GM21737 (cell line): Measurements from ENCODE around the gene CYP2A7.
"Not testable (repeated sequence)": the region's sequence is repeated elsewhere in the genome, so short reads cannot be mapped to it uniquely, and the experiment has no call there.

Experiments used
- ATAC-seq: cut with Tn5 transposase; IDR thresholded peaks from one replicate; pipeline ENCODE4 v1.9.1; 2021; ENCODE audit warnings: mild to moderate bottlenecking, moderate library complexity; ENCODE audit not compliant: unreplicated experiment

The CYP2A7 gene, protein sequence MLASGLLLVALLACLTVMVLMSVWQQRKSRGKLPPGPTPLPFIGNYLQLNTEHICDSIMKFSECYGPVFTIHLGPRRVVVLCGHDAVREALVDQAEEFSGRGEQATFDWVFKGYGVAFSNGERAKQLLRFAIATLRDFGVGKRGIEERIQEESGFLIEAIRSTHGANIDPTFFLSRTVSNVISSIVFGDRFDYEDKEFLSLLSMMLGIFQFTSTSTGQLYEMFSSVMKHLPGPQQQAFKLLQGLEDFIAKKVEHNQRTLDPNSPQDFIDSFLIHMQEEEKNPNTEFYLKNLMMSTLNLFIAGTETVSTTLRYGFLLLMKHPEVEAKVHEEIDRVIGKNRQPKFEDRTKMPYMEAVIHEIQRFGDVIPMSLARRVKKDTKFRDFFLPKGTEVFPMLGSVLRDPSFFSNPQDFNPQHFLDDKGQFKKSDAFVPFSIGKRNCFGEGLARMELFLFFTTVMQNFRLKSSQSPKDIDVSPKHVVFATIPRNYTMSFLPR

DNA sequence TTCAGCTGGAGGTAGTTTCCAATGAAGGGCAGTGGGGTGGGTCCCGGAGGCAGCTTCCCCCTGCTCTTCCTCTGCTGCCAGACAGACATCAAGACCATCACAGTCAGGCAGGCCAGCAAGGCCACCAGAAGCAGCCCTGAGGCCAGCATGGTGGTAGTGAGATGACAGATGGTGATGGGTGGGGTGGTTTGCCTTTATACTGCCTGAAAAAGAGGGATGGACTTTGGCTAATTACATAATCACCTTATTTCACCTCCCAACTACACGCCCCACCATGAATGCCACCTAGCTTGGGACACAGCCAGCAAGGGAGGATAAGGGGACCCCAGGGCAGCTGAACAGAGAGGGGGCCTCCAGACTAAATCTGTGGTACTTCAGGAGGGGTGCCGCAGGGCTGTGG lies at the start of gene CYP2A7:
CYP2A7 (minus strand) TSS at position 170 of the 400 bp plus-strand sequence; CDS start at position 149, 21 bp downstream.
- not testable (repeated sequence) for ATAC-seq

DNA sequence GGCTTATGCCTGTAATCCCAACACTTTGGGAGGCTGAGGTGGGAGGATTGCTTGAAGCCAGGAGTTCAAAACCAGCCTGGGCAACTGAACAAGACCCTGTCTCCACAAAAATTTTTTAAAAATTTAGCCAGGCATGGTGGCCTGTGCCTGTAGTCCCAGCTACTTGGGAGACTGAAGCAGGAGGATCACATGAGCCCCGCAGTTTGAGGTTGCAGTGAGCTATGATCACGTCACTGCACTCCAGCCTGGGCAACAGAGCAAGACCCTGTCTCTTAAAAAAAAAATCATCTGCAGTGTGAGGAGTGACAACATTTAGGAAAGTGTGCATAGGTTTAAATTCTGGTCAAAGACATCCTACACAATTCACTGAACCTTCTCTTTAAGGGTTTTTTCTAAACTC lies 48.8 kb upstream of the CYP2A7 start:
- ATAC-seq = not testable (repeated sequence)

DNA sequence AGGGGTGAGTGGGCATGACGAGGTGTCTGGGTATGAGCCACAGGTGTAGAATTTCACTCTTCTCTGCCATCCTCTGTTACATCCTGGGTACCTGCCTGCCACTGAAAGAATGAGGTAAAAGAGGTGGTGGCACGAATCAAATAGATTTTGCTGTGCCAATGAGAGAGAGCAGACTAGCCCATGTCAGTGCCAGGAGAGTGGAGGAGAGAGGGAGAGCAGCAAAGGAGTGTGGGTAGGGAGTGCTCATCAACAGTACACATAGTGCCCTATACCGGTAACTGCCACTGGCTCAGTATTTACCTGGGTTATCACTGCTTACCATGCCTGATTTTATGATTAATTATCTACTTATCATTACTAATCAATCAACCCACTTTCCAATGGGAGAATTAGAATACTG lies 47.9 kb upstream of the CYP2A7 start:
- ATAC-seq = not testable (repeated sequence)

DNA sequence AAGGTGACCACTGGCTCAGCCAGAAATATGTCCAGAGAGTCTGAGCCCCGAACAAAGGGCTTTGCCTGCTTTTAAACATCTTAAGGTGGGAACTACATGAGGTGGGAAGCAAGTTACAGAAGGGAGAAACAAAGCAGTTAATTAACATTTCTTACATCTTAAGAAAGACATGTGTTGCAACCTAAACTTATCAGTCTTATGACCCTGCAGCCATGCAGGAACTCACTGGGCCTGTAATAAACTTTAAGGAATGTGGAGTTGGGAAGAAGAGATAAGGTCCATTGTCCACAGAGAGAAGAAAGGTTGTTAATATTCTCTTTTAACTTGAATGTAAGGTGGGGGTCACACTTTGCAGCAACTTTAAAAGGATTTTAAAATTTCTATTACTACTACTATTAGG lies 46.8 kb upstream of the CYP2A7 start:
- no peak for ATAC-seq

DNA sequence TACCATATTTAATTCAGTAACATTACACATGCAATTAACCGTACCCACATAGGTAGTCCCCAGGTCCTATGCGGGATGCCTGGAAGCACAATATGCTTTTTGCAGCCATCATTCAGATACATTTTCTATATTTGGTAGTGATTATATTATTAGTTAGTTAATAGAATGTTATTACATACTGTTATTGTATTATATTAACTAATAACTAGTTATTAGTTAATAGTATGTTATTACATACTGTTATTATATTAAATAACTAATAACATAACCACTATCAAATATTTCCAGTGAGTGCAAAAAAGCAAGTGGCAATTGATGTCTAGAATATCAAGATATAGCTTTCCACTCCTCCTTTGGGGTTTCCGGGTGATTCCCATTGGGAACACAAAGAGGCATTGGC lies 45.5 kb upstream of the CYP2A7 start:
- ATAC-seq = no peak

DNA sequence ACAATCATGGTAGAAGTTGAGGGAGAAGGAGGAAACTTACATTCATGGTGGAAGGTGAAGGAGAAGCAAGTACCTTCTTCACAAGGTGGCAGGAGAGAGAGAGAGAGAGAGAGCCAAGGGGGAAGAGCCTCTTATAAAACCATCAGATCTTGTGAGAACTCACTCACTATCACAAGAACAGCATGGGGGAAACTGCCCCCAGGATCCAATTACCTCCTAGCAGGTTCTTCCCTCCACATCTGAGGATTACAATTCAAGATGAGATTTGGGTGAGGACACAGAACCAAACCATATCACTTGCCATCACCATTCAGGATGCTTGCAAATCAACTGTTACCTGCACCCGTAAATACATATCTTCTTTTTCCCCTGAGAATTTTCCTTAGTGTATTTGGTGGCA lies 44.2 kb upstream of the CYP2A7 start:
- ATAC-seq = not testable (repeated sequence)

DNA sequence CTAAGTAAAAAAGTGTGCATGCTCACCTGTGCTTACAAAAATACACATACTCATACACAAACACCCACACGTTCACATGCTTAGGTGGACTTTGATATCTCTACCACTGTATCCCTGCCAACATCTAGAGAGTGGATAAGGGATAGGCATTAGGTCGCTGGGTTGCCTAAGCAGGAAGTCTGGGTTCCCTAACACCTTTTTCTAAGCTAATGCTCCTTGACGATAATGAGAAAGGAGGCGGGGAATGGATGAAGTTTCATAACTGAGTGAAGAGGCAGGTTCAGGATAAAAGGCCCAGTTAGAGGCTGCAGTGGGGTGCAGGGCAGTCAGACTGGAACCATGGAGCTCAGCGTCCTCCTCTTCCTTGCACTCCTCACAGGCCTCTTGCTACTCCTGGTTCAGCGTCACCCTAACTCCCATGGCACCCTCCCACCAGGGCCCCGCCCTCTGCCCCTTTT lies 41.9 kb upstream of the CYP2A7 start:
- no peak for ATAC-seq

DNA sequence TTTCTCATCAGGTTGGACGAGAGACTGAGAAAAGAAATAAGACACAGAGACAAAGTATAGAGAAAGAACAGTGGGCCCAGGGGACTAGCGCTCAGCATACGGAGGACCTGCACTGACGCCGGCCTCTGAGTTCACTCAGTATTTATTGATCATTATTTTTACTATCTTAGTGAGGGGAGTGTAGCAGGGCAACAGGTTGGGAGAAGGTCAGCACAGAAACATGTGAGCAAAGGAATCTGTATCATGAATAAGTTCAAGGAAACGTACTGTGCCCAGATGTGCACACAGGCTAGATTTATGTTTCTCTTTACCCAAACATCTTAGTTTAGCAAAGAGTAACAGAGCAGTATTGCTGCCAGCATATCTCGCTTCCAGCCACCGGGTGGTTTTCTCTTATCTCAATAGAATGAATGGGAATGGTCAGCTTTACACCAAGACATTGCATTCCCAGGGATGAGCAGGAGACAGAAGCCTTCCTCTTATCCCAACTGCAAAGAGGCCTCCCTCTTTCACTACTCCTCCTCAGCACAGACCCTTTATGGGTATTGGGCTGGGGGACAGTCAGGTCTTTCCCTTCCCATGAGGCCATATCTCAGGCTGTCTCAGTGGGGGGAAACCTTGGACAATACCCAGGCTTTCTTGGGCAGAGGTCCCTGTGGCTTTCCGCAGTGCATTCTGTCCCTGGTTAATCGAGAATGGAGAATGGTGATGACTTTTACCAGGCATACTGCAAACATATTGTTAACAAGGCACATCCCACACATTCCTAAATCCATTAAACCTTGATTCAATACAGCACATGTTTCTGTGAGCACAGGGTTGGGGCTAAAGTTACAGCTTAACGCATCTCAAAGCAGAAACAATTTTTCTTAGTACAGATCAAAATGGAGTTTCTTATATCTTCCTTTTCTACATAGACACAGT lies 40.5 kb upstream of the CYP2A7 start:
- not testable (repeated sequence) for ATAC-seq

DNA sequence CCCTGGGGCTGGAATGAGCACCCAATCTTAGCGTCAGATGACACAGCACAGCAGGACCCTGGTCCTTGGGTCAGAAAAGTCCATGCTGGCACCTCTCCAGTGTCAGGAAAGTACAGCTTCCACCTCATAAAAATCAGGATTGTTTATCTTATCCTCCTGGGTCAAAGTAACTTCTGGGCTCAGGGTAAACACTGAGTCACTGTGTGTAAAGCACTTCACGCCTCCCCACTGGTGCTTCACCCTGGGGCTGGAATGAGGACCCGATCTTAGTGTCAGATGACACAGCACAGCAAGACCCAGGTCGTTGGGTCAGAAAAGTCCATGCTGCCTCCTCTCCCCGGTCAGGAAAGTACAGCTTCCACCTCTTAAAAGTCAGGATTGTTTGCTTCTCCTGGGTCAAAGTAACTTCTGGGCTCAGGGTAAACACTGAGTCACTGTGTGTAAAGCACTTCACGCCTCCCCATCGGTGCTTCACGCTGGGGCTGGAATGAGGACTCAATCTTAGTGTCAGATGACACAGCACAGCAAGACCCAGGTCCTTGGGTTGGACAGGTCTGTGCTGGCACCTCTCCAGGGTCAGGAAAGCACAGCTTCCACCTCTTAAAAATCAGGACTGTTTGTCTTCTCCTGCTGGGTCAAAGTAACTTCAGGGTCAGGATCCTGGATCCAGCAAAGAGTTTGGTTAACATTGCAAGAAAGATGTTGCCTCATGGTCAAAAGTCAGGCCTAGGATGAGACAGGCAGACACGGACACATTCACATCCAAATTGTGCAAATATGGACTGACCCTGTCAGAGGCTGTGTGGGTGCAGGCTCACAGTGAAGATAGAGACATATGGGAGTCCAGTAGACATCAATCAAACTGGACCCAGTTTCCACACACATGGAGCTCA lies 39.2 kb upstream of the CYP2A7 start:
- no peak for ATAC-seq

DNA sequence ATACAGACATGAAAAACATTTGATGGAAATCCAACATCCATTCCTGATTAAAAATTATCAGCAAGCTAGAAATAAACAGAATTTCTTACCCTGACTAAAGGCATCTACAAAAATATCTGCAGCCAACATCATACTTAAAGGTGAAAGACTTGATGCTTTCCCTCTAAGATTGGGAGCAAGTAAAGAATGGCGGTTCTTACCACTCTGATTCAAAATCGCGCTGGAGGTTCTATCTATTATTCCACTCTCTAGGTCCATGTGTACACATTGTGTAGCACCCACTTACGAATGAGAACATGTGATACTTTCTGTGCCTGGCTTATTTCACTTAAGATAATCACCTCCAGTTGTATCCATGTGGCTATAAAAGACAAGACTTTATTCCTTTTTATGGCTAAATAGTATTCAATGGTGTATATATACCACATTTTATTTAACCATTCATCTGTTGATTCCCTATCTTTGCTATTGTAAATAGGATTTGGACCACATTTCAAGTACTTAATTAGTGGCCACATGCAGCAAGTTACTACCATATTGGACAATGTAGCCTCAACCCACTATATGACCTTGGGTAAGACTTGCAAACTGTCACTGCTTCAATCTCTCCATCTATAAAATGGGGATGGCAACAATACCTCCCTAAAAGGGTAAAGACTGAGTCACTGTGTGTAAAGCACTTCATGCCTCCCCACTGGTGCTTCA lies 38.4 kb upstream of the CYP2A7 start:
- ATAC-seq = no peak

DNA sequence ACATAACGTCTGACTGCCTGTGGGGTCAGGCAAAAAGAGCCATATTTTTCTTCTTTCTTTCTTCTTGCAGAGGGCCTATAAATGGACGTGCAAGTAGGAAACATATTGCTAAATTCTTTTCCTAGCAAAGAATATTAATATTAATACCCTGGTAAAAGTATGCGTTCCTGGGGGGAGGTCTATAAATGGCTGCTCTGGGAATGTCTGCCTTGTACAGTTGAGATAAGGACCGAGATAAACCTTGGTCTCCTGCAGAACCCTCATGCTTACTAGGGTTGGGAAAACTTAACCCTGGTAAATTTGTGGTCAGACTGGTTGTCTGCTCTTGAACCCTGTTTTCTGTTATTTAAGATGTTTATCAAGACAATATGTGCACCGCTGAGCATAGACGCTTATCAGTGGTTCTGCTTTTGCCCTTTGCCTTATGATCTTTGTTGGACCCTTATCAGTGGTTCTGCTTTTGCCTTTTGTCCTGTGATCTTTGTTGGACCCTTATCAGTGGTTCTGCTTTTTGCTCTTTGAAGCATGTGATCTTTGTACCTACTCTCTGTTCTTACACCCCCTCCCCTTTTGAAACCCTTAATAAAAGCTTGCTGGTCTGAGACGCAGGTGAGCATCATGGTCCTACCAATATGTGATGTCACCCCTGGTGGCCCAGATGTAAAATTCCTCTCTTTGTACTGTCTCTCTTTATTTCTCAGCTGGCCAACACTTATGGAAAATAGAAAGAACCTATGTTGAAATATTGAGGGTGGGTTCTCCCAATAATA lies 37.7 kb upstream of the CYP2A7 start:
- not testable (repeated sequence) for ATAC-seq

DNA sequence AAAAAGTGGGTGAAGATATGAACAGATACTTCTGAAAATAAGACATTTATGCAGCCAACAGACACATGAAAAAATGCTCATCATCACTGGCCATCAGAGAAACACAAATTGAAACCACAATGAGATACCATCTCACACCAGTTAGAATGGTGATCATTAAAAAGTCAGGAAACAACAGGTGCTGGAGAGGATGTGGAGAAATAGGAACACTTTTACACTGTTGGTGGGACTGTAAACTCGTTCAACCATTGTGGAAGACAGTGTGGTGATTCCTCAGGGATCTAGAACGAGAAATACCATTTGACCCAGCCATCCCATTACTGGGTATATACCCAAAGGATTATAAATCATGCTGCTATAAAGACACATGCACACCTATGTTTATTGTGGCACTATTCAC lies 36.3 kb upstream of the CYP2A7 start:
- ATAC-seq = not testable (repeated sequence)

DNA sequence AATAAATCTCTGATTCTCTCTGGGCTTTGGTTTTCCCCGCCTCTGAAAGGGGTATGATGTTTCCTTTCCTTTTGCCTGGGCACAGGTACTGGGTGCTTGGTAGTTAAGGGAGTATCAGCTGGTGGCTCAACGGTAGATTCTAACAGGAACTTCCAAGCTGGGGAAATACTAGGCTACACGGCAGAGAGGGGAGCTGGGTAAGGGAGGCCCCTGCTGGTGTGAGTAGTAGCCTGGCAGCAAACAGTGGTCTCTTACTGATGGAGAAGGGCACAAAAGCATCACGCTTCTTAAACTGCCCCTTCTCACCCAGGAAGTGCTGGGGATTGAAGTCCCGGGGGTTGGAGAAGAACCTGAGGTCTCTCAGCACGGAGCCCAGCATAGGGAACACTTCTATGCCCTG lies 26.9 kb upstream of the CYP2A7 start:
- no peak for ATAC-seq

DNA sequence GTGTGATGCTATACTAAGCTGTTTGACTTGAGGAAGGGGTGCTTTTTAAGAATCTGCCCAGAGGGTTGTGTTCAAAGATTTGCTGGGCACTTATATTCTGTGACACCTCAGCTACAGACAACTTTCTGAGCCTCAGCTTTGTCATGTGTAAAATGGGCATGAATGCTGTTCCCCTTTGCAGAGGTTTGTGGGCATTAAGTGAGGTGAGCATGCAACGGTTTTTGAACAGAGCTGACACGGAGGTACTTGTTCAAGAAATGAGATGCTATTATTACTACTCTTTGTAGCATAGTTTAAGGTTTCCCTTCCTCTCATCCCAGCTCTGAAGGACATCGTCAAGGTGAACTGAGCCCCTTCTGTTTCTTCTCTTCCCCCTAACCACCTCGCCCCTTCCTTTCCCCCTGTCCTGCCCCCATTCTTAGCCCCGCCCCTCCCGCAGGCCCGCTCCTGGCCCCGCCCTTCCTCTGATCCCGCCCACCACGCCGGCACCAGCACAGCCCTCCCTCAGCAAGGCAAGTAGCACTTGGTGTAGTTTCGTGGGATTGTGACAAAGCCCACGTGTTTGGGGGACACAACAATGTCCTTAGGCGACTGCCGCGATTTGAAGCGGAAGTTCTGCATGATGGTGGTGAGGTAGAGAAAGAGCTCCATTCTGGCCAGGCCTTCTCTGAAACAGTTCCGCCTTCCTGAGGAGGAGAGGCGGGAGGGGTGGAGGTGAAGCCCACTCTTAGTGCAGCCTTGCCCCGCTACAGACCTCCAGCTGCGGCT lies 26.1 kb upstream of the CYP2A7 start:
- ATAC-seq = no peak

DNA sequence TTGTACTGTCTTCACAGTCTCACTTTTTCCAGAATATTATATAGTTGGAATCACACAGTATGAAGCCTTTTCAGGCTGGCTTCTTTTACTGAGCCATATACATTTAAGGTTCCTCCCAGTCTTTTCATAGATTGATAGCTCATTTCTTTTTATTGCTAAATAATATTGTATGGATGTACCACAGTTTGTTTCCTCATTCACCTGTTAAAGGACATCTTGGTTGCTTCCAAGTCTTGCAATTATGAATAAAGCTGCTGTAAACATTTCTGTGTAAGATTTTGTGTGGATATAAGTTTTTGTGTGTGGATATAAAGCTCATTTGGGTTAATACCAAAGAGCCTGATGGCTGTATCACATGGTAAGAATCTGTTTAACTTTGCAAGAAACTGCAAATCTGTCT lies 24.5 kb upstream of the CYP2A7 start:
- no peak for ATAC-seq

DNA sequence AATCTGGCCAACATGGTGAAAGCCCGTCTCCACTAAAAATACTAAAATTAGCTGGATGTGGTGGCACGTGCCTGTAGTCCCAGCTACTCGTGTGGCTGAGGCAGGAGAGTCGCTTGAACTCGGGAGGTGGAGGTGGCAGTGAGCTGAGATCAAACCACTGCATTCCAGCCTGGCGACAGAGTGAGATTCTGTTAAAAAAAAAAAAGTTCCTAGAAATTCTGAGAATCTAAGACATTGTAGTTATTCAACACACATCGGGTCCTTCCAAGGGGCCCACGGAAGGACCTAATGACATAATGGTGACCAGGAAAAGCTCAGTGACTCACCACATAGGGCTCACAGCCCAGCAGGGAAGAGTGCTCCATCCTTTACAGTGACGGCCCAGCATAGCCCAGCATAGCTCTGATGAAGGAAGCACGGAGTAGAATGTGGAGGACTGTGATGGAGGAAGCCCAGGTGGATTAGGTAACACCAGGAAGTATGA lies 22.7 kb upstream of the CYP2A7 start:
- ATAC-seq = not testable (repeated sequence)

DNA sequence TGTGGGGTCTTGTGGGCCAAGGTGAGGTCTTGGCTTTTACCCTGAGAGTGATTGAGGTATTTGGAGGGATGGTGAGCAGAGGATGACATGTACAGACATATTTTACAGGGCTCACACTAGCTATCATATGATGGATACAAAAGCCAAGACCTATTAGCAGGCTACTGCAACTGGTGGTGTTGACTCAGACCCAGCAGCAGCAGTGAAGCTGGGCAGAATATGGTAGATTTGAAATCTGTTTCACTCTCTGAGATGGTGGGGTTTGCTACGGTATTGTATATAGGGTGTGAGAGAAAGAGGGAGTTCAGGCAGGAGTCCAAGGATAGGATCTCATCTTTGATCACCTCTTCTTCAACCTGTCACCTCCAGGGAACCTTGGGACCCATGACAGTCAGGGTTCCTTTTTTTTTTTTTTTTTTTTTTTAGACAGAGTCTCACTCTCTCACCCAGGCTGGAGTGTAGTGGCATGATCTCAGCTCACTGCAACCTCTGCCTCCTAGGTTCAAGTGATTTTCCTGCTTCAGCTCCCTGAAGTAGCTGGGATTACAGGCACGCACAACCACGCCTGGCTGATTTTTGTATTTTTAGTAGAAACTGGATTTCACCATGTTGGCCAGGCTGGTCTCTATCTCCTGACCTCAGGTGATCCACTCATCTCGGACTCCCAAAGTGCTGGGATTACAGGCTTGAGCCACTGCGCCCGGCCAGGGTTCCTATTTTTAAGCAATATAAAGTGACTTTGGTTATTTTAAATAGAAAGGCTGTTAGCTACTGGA lies 20.1 kb upstream of the CYP2A7 start:
- ATAC-seq = not testable (repeated sequence)
